HG02981 (cell line): ENCODE data around the gene M1AP.

Experiments
- ATAC-seq: cut with Tn5 transposase; IDR thresholded peaks from one replicate; pipeline ENCODE4 v1.9.1; 2021; ENCODE audit warnings: mild to moderate bottlenecking, moderate library complexity; ENCODE audit not compliant: unreplicated experiment

M1AP gene

DNA sequence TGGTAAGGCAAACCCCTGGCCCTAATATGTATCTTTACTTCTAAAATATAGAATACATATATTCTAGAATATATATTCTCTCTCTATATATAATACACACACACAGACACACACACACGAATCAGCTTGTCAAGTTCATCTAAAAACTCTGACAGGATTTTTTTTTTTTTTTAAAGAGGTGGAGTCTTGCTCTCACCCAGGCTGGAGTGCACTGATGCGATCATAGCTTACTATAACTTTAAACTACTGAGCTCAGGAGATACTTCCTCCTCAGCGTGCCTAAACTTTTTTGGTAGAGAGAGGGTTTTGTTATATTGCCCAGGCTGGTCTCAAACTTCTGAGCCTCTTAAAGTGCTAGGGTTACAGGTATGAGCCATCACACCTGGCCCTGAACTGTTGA, 48.5 kb downstream of the M1AP start:
- no peak for ATAC-seq

DNA sequence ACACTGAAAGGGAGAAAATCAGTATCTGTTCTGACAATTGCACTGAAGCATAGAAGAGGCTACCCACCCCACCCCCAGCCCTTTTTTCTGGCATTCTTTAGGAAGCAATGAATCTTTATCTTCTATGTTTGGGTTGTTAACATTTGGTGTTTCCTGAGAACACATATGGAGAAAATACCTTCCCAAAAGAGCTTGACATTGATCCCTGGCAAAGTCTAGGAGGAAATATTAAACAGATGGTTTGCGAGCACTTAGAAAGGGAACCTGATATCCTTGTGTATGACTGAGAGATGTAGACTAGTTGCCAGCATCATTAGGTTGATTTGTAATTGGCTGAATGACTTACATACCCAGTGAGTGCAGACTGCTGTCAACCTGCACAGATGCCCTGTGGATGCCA, 50.7 kb downstream of the M1AP start:
- no peak for ATAC-seq

DNA sequence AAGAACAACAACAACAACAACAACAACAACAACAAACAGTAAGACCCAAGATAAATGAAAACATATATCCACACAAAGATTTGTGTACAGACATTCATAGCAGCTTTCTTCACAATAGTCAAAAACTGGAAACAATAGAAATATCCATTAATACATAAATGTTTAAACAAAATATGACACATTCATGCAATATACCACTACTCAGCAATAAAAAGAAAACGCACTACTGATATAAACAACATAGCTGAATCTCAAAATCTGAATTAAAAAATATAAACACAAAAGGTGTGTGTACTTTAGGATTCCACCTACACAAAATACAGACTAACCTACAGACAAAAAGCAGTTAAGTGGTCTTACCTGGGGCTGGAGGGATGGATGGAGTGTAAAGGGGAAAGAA, 51.5 kb downstream of the M1AP start:
- no peak for ATAC-seq

DNA sequence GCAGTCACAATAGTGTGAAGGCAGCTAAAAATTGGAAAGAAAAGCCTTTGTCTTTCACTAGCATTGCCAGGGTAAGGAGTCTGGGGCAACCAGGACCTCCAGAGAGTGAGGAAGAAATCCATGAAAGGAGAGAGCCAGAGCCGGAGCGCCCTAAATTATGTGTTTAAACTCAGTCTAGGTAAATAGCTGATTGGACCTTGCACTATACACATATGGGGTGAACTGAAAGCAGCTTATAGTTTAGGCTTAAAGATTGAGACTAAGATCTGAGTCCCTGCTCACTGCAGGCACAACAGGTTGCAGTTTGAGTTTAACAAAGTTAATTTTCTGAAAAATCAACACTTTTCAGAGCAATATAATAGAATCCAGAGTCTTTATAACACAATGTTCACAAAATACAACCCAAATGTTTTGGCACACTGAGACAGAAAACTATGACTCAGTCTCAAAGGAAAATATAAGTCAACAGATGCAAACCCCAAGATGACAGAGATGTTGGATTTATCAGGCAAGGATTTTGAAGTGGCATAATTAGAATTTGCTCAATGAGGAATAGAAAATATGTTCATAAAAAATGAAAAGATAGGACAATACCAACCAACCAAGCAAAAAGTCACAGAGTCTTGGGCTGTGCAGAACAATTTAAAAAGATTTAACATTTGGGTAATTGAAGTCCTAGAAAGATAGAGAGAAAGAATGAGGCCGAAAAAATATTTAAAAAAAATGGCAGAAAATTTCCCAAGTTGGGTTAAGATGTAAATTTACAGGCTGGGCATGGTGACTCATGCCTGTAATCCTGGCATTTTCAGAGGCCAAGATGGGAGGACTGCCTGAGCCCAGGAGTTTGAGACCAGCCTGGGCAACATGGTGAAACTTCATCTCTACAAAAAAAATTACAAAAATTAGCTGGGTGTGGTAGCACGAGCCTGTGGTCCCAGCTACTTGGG, 54.0 kb downstream of the M1AP start:
- ATAC-seq = no peak

GRCh38 chr2:74588664-74589063, 59.5 kb downstream of the M1AP start:
- ATAC-seq = no peak

- peak; percentile 68 for ATAC-seq
These were observed 60.4 kb downstream of the M1AP start for GRCh38 chr2:74587664-74588277.

- no peak for ATAC-seq
These were observed 62.5 kb downstream of the M1AP start for GRCh38 chr2:74585406-74586185.

DNA sequence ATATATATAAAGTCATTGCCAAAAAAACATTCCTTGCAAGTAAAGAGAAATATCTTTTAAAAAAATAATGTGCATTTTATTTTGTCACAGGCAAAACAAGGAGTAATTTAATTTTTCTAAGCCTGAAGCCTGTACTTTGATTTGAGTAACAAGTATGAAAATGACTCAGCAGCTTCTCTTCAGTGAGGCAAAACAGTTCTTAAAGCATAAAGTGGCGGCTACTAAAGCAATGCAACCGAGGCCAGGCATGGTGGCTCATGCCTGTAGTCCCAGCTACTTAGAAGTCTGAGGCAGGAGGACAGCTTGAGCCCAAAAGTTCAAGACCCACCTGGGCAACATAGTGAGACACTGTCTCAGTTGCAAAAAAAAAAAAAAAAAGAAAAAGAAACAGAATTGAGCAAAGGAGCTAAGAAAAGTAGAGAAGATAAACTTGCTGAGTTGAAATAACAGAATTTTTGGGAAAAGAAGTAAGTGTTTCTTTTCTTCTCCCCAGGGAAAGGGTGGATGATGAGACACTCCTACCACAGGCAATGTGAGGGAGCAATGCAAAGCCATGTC, 64.0 kb downstream of the M1AP start:
- ATAC-seq = no peak

- no peak for ATAC-seq
These were observed 64.6 kb downstream of the M1AP start for GRCh38 chr2:74583504-74583903.

- no peak for ATAC-seq
These were observed 65.9 kb downstream of the M1AP start for GRCh38 chr2:74582184-74582583.

- ATAC-seq = no peak
These were observed 66.7 kb downstream of the M1AP start for GRCh38 chr2:74581463-74581862.

DNA sequence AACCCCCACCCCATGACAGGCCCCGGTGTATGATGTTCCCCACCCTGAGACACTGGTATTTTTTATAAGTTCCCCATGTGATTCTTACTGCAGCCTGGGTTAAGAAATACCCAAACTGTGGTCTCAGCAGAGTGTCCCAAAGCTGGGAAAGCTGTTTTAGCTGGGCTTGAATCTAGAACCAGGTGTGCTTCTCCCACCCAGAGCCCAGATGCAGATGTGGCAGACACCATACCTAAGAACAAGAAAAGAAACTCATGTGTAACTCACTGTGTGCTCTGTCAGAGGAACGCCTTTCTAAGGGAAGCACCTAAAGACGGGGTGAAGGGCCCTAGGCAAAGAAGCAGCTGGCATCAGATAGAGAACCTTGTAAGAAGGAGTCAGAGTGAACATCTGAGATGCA, 69.7 kb downstream of the M1AP start:
- no peak for ATAC-seq

- no peak for ATAC-seq
These were observed 70.7 kb downstream of the M1AP start for GRCh38 chr2:74577448-74577847.

DNA sequence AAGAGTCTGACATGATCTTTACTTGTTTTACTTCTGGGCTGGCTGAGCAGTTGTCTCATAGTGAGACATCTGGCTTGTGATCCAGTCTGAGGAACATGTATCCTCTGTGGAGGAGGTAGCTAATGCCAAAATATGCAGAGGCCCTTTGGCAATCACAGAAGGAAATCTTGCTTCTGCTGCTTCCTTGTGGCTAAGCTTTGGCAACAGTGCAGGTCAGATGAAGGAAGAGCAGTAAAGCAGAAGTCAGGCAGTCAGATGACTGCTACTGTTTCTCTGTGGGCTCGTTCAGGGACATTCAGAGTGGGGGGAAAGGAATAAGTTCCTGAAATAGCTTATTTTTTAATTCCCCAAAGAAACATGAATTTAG, 71.3 kb downstream of the M1AP start:
- ATAC-seq = no peak

DNA sequence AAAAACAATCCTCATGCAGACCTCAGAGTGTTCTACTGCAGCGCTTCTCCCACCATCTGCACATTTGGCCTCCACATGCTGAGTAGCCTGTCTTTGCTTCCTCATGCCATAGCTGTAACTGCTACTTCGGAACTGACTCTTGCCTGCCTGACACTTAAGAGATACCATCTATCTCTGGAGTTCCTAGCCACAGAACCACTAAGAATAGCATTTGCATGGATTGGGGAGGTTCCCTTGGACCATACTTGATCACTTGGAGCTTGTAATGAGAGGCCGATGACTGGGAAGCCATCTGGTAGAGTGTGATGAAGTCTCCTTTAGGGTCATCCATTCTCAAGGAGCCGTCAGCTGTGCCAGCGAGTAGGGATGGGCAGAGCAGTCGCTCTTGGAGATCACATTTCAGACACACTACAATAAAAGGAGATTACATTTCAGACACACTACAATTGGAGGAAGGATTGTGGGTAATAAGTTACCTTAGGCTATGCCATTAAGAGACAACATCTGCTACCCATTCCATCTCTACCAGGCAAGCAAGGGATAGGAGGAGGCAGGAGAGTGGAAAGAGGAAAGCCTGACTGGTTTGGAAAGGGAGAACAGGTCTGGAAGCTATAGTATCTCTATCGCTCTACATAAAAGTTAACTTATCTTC, 71.8 kb downstream of the M1AP start:
- no peak for ATAC-seq

DNA sequence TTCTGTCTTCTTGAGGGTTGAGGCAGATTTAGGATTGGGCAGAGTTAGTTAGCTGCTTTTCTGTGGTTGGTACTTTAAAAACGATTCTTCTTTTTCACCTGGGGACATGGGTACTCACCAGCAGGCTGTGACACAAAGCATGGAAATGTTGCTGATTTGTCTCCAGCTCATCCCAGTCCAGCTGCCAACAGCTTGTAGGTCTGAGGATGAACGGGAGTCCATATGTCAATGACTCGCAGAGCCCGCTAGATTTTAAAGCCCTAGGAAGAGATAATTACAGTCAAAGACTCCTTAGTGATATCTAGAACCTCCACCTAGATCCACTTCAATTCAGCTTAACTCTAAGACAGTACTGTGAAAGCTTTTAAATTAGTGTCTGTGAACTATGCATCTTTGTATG, 72.8 kb downstream of the M1AP start:
- ATAC-seq = no peak

DNA sequence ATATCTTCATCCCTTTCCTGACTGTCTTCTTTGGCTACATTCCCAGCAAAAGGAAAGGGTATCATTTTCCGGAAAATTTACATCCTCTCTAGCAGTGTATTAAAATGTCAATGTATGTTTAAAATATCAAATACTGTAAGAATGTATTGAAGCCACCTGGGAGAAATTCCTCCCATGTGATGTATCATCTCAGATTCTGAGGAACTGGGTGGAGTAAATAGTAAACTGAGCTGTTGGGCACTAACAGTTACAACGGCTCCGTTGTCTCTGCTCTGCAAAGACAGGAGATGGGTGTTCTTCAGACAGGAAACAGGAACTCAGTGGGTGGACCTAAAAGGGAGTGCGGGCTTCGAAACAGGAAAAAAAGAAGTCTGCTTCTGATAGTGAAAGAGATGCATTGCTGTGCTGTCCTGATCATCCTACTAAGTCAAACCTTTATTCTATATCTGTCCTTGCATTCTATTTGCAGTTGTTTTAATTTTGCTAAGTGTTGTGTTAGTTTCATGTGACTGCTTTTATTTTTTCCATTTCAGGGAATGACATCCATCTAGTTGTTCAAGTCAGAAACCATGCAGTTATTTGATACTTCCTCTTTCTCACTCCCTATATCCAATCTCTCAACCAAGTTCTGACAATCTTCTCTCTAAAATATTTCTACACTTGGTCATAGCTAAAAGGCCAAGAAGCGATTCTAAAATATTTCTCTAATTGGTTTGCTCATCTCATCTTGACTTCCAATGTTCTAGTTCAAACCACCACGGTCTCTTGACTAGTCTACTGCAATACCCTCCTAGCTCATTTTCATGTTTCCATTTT, 74.2 kb downstream of the M1AP start:
- peak; percentile 38 for ATAC-seq

DNA sequence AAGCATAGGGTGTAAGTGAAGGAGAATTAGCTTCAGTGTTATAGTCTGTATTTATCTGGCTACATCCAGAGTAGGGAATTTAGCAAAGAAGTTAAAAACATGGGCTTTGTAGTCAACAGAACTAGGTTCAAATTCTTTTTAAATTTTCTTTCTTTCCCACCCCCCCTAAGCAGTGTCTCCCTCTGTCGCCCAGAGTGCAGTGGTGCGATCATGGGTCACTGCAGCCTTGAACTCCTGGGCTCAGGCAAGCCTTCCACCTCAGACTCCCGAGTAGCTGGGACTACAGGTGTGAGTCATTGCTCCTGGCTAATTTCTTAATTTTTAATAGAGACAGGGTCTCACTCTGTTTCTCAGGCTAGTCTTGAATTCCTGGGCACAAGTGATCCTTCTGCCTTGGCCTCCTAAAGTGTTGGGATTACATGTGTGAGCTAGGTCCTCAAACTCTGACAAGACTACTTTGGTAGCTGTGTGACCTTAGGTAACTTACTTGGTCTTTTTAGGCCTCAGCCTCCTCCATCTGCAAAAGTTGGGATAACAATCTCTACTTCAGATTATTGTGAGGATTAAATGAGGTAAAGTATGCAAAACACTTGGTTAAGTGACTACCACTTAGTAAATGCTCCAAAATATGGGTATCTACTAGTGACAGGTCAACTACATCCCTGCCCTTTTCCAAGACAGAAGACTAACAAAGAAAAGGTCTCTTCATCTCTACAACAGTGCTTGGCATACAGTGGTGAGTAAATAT, 75.8 kb downstream of the M1AP start:
- no peak for ATAC-seq

GRCh38 chr2:74571058-74571457, 77.1 kb downstream of the M1AP start:
- peak; percentile 64 for ATAC-seq
